Activated naive CD8-positive, alpha-beta T cell treated with anti-CD3 and anti-CD28 coated beads, Interleukin-2, amount 10 ng/mL, durations not matched to agents 7 days and 5 days (primary cell): ENCODE results near the gene CYLC2. TPM values are rescaled to one million over a fixed set of nuclear protein-coding genes. Genes with fewer than 3 reads are reported as not detected.

Source experiments
- ATAC-seq: fragments of 150-1000 bp; cut with Tn5 transposase; one replicate; pipeline ENCODE4 v1.10.0; 2021; ENCODE audit warnings: low read depth, moderate library complexity
- POLR2A ChIA-PET: fragments of 350-600 bp; sonication (Branson Sonifier 250); formaldehyde crosslinking; loops from one replicate; lab custom pipeline; 2021; ENCODE audit warnings: antibody characterized with exemption; lab: Charles Lee
- DNase-seq: peaks from one replicate; pipeline ENCODE4 v3.0.0; 2021
- H3K27ac Mint-ChIP-seq: one replicate; pipeline ENCODE4 v1.8.0; 2022; ENCODE audit warnings: mild to moderate bottlenecking, mixed read lengths
- H3K27me3 Mint-ChIP-seq: one replicate; pipeline ENCODE4 v1.8.0; 2022; ENCODE audit warnings: mild to moderate bottlenecking, moderate library complexity, mixed read lengths
- H3K36me3 Mint-ChIP-seq: one replicate; pipeline ENCODE4 v1.8.0; 2021; ENCODE audit warnings: mild to moderate bottlenecking, mixed read lengths
- H3K4me1 Mint-ChIP-seq: one replicate; pipeline ENCODE4 v1.8.0; 2021; ENCODE audit warnings: mixed read lengths
- H3K4me3 Mint-ChIP-seq: one replicate; pipeline ENCODE4 v1.8.0; 2022; ENCODE audit warnings: mild to moderate bottlenecking, moderate library complexity, mixed read lengths
- H3K9me3 Mint-ChIP-seq: one replicate; pipeline ENCODE4 v1.8.0; 2021; ENCODE audit warnings: mixed read lengths
- total RNA-seq, 2 experiments: library from RNA; stranded (reverse); gene quantifications; one replicate each; pipeline ENCODE4 v1.2.3, GENCODE V29; 2021

The CYLC2 gene, protein sequence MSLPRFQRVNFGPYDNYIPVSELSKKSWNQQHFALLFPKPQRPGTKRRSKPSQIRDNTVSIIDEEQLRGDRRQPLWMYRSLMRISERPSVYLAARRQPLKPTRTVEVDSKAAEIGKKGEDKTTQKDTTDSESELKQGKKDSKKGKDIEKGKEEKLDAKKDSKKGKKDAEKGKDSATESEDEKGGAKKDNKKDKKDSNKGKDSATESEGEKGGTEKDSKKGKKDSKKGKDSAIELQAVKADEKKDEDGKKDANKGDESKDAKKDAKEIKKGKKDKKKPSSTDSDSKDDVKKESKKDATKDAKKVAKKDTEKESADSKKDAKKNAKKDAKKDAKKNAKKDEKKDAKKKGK
- not detected for total RNA-seq

DNA sequence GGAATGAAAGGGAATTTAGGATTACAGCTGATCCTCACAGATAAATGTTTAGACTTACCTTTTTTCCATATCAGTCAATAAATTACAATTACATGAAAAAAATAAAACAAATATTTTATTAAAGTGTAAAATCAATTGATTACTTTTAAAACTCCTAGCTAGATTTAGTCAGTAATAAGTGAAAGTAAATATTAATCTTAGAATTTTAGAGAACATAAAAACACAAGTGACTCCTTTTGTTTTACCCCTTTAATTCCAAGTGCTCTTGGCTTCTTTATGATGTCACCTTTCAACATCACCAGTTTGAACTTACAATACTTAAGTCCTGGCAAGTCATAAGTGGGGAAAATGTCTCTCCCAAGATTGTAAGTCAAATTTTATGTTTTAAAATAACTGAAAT, at the start of gene CYLC2:
TSS of gene CYLC2 (plus strand) at position 301 of the 400 bp plus-strand sequence. CDS start at position 349, 48 bp downstream.
- POLR2A ChIA-PET = no interaction called here
- no peak within 1 kb of the TSS for H3K27ac Mint-ChIP-seq
- ATAC-seq (no peak), DNase-seq (no peak)
- H3K4me1 Mint-ChIP-seq = no peaks in the 10 kb centered on the region
- H3K36me3 Mint-ChIP-seq = no peaks in the 10 kb centered on the region
- H3K27me3 Mint-ChIP-seq = no peaks in the 10 kb centered on the region
- H3K4me3 Mint-ChIP-seq = no peak within 1 kb of the TSS
- peaks cover 2% of the 10 kb centered on the region for H3K9me3 Mint-ChIP-seq

DNA sequence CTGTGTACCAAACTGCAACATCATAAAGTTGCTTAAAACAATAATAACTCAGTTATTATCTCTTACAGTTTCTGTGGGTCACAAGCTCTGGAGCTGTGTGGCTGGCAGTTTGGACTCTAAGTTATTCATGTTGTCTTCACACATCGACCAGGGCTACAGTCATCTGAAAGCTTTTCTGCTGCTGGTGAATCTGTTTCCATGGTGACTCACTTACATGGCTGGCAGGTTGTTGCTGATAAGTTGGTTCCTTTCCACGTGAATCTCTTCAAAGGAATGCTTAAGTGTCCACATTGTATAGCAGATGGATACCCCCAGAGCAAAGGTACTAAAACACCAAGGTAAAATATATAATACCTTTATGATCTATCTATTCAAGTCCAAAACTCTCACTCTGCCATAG, 44.8 kb upstream of the CYLC2 start:
- Mint-ChIP-seq H3K9me3 (peaks cover 9% of the 10 kb centered on the region), H3K27ac (no peak overlapping the region), H3K4me3 (no peak overlapping the region), H3K36me3 (no peaks in the 10 kb centered on the region), H3K27me3 (no peaks in the 10 kb centered on the region), H3K4me1 (no peaks in the 10 kb centered on the region)
- ATAC-seq = no peak
- no peak for DNase-seq
- POLR2A ChIA-PET = no interaction called here

DNA sequence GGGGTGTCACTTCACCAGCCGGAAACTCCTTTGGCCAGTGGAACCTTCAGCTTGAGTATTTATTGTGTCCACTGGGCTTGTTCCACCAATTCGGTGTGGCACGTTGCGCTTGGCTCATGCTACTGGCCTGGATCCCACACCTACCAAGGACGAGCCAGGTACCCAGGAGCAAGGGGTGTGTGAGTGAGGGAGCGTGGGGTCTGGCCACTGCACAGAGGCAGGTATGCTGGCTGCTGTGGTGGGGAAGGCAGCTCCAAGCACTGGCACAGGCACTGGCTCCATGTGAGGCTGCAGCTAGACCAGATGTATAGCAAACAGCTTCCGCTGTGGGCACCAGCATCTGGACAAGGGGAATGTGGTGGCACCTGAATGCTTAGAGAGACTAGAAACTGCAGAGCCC, 28.1 kb upstream of the CYLC2 start:
- H3K27ac Mint-ChIP-seq = no peak overlapping the region
- no peak for ATAC-seq
- H3K4me1 Mint-ChIP-seq = no peaks in the 10 kb centered on the region
- POLR2A ChIA-PET = no interaction called here
- H3K4me3 Mint-ChIP-seq = no peak overlapping the region
- no peak for DNase-seq
- no peaks in the 10 kb centered on the region for H3K36me3 Mint-ChIP-seq
- no peaks in the 10 kb centered on the region for H3K27me3 Mint-ChIP-seq
- H3K9me3 Mint-ChIP-seq = peaks cover 9% of the 10 kb centered on the region

DNA sequence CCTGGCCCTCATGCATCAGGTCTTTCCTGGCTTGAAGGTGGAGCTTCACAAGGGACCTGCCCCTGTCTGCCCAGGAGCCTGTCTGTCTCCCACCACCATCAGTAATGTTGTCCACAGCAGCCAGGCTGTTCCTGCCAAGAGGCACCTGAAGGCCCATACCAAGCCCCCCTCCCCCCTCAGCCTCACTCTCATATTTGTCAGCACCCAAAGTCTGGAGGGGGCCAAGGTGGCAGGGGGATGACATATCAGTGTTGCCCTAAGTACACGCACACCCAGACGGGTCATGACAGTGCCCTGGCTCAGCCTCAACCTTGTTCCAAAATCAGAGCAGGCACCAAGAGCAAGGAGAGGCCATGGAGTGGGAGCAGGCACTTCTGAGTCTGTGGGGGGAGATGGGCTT, 27.2 kb upstream of the CYLC2 start:
- no peak for DNase-seq
- Mint-ChIP-seq H3K9me3 (peaks cover 9% of the 10 kb centered on the region), H3K27me3 (no peaks in the 10 kb centered on the region), H3K4me1 (no peaks in the 10 kb centered on the region), H3K36me3 (no peaks in the 10 kb centered on the region), H3K27ac (no peak overlapping the region), H3K4me3 (no peak overlapping the region)
- POLR2A ChIA-PET = no interaction called here
- ATAC-seq = no peak

DNA sequence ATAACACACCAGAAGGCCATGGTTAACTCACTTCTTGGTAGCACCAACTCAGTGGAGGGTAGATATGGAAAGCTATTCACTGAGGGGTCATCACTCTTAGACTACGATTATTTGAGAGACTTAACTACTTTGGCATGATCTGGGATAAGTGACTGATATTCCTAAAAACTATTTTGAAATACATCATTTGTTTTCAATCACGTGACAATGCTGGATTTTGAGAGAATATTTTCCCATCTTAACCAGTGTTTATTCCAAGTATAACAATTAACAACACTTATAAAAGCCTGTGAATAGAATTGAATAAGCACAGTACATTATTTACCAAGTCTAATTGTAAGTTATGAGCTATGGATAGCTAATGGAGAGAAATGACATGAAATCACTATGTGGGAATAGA, 22.4 kb upstream of the CYLC2 start:
- H3K27ac Mint-ChIP-seq = no peak overlapping the region
- no peak overlapping the region for H3K4me3 Mint-ChIP-seq
- no peak for ATAC-seq
- peaks cover 8% of the 10 kb centered on the region for H3K9me3 Mint-ChIP-seq
- no peak for DNase-seq
- no peaks in the 10 kb centered on the region for H3K27me3 Mint-ChIP-seq
- no peaks in the 10 kb centered on the region for H3K36me3 Mint-ChIP-seq
- H3K4me1 Mint-ChIP-seq = no peaks in the 10 kb centered on the region
- POLR2A ChIA-PET = no interaction called here

DNA sequence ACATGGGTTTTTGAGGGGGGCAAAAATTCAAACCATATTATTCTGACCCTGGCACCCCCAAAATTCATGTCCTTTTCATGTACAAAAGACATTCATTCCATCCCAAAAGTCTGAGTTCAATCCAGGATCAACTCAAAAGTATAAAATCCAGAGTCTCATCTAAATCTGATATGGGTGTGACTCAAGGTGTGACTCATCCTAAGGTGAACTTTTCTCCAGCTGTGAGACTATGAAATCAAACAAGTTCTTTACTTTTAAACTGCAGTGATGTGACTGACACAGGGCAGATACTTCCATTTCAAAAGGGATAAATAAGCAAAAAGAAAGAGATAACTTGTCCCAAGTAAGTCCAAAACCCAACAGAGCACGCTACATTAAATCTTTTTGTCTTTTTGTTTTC, 20.6 kb upstream of the CYLC2 start:
- Mint-ChIP-seq H3K27me3 (no peaks in the 10 kb centered on the region), H3K4me1 (no peaks in the 10 kb centered on the region), H3K4me3 (no peak overlapping the region), H3K27ac (no peak overlapping the region), H3K36me3 (no peaks in the 10 kb centered on the region), H3K9me3 (peaks cover 5% of the 10 kb centered on the region)
- ATAC-seq = no peak
- DNase-seq = no peak
- POLR2A ChIA-PET = no interaction called here

DNA sequence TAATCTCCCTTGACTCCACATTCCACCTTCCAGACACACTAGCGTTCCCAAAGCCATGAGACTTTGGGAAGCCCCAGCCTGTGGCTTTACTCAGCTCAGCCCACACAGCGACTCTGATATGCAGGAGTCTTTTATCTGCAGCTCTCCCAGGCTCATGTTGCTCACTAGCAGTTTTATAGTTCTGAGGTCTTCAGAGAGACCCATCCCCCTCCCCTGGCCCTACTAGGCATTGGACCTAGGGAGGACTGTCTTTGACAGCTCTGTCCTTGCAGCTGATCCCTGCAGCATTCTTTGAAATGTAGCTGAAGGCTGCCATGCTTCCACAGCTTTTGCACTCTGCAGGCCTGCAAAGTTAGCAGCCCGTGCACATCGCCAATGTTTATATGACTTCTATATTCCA, 19.9 kb upstream of the CYLC2 start:
- no peaks in the 10 kb centered on the region for H3K27me3 Mint-ChIP-seq
- H3K9me3 Mint-ChIP-seq = peaks cover 5% of the 10 kb centered on the region
- POLR2A ChIA-PET = no interaction called here
- H3K27ac Mint-ChIP-seq = no peak overlapping the region
- H3K36me3 Mint-ChIP-seq = no peaks in the 10 kb centered on the region
- no peak overlapping the region for H3K4me3 Mint-ChIP-seq
- no peak for ATAC-seq
- DNase-seq = no peak
- H3K4me1 Mint-ChIP-seq = no peaks in the 10 kb centered on the region

DNA sequence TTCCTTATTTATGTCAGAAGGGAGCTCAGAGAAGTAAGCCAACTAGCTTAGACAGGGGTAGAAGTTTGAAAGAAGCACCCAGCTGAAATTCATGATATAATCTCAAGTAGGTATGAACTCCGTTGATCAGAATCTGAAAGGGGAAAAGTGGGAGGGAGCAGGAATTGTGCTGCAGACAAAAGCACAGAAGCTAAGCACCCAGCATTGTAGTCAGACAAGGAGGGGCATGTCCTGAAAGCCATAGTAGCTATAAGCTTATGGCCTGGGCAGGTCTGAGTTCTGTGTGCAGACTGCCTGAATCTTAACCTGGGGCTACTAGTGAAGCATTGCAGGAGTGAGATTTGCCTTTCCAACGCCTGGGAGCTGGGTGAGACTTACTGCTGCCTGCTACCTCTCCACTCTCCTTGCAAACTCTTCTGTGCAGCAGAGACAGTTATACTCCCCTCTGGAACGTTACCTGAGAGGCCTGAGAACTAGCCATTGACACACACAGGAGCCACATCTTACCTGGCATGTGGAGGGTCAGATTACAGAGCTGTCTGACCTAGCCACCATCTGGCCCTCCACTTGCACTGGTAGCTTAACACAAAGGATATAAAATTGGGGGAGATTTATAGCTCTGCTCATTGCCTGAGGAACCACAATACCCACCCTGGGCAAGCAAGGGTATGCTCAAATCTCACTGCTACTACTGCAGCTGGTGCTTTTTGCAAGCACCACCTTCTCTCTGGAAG, 9.8 kb upstream of the CYLC2 start:
- Mint-ChIP-seq H3K27ac (no peak overlapping the region), H3K4me3 (no peak overlapping the region), H3K27me3 (no peaks in the 10 kb centered on the region), H3K4me1 (no peaks in the 10 kb centered on the region), H3K36me3 (no peaks in the 10 kb centered on the region), H3K9me3 (peaks cover 6% of the 10 kb centered on the region)
- ATAC-seq (no peak), DNase-seq (no peak)
- POLR2A ChIA-PET = no interaction called here

DNA sequence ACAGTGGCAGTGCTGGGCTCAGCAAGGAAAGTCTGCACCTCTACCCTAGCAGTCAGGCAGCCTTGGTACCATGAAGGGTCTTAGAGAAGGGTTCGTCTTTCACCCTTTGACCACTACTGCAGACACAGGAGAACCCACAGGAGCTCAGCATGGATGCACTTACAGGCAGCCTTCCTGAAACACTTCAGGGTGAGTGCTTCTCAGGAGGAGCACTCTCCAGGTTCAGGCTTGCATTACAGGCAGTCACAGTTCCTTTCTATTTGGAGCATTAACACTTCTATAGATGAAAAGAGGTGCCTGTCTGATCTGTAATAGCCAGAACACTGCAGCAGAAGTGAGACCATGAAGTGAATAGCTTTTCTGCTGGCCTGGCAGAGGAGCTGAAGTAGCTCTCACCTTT, 8.7 kb upstream of the CYLC2 start:
- ATAC-seq (no peak), DNase-seq (no peak)
- peaks cover 6% of the 10 kb centered on the region for H3K9me3 Mint-ChIP-seq
- POLR2A ChIA-PET = no interaction called here
- no peaks in the 10 kb centered on the region for H3K27me3 Mint-ChIP-seq
- no peaks in the 10 kb centered on the region for H3K4me1 Mint-ChIP-seq
- H3K4me3 Mint-ChIP-seq = no peak overlapping the region
- H3K36me3 Mint-ChIP-seq = no peaks in the 10 kb centered on the region
- no peak overlapping the region for H3K27ac Mint-ChIP-seq

DNA sequence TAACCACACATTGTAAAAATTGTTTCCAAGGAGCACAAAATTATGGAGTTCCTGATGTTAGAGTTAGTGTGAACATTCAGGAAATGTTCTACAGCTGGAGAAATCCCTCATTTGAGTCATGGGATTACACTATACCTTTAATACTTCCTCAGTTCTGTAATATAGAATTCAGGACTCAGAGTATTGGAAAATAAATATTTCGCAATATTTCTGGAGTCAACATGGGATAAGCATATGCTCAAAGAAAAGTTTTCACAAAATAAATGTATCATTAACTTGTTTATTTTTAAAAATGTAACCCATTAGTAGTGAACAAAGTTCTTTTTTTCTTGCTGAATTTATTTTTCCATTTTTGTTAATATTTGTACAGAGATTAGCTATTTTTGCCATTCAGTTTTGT, 8.6 kb downstream of the CYLC2 start:
- no peak overlapping the region for H3K4me3 Mint-ChIP-seq
- ATAC-seq (no peak), DNase-seq (no peak)
- no peaks in the 10 kb centered on the region for H3K4me1 Mint-ChIP-seq
- H3K36me3 Mint-ChIP-seq = no peaks in the 10 kb centered on the region
- H3K27ac Mint-ChIP-seq = no peak overlapping the region
- POLR2A ChIA-PET = no interaction called here
- H3K9me3 Mint-ChIP-seq = peaks cover 2% of the 10 kb centered on the region
- H3K27me3 Mint-ChIP-seq = no peaks in the 10 kb centered on the region

DNA sequence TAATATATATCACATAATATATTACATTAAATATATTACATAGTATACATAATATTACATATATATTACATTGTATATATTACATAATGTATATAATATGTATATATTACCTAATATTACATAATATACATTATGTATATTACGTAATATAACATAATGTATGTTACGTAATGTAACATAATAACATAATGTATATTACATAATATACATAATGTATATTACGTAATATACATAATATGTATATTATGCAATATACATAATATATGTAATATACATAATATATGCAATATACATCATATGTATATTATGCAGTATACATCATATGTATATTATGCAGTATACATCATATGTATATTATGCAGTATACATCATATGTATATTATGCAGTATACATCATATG, 19.1 kb downstream of the CYLC2 start:
- POLR2A ChIA-PET = no interaction called here
- ATAC-seq = no peak
- H3K4me1 Mint-ChIP-seq = no peaks in the 10 kb centered on the region

DNA sequence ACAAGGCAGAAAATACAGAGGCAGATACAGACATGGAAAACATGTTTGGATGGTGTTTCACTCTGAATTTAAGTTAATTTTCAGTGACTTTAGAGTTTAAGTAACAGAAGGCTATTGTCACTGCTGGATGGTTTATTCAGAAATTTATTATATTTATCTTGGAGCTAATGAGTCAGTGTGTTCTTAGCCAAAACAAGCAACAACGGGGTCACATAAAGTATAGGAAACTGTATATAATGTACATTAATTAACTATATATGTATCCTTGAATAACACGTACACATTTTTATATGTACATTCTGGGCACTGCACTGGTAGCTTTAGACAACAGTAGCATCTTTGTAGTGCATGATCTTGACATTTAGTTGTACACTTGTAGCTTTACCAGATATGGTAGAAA, 30.7 kb downstream of the CYLC2 start:
- ATAC-seq (no peak), DNase-seq (no peak)
- POLR2A ChIA-PET = no interaction called here
- Mint-ChIP-seq H3K4me3 (no peak overlapping the region), H3K27me3 (no peaks in the 10 kb centered on the region), H3K9me3 (peaks cover 2% of the 10 kb centered on the region), H3K4me1 (no peaks in the 10 kb centered on the region), H3K27ac (no peak overlapping the region), H3K36me3 (no peaks in the 10 kb centered on the region)

More for the DNA sequence above, 19.1 kb downstream of the CYLC2 start:
- no peaks in the 10 kb centered on the region for H3K9me3 Mint-ChIP-seq
- DNase-seq = no peak
- no peak overlapping the region for H3K4me3 Mint-ChIP-seq
- H3K27ac Mint-ChIP-seq = no peak overlapping the region
- H3K36me3 Mint-ChIP-seq = no peaks in the 10 kb centered on the region
- H3K27me3 Mint-ChIP-seq = no peaks in the 10 kb centered on the region

DNA sequence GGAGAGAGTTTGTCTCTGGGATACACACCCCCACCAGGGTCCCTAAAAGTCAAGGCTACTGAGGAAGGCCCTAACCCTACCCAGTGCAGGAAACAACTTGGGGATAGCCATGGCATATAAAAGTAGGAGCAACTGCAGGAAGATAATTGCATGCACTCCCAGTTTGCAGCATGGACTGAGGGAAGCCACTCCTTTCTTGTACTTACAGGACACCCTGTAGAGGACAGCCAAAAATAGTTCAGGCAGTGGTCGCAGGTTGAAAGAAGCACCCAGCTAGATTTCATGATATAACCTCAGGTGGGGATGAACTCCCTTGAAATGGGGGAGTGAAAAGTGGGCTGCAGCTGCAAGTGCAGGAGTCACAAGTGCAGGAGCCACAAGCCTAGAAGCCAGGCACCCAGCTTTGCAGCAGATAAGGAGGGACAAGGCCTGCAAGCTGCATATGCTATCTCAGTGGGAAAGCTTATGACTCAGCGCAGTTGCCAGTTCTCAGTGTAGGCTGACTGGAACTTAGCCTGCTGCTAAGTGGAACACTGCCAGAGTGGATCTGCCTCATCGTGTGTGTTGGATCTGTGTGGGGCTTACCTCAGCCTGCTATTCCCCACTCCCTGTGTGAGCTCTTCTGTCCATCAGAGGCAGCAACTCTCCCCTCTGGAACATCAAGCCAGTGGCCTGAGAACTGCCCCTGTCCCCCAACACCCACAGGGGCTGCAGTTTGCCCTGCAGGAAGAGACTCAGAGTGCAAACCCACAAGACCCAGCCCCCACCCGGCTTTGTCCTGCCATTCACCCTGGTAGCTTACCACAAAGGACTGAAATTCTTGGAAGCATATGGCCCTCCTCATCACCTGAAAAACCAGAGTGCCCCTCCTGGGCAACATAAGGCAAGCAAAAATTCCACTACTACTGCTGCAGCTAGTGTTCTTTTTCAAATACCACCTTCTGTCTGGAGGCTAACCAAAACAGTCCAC, 42.7 kb downstream of the CYLC2 start:
- no peak for ATAC-seq
- no peaks in the 10 kb centered on the region for H3K27me3 Mint-ChIP-seq
- no peaks in the 10 kb centered on the region for H3K36me3 Mint-ChIP-seq
- no peaks in the 10 kb centered on the region for H3K4me1 Mint-ChIP-seq
- POLR2A ChIA-PET = no interaction called here
- H3K9me3 Mint-ChIP-seq = peaks cover 2% of the 10 kb centered on the region
- DNase-seq = no peak
- H3K27ac Mint-ChIP-seq = no peak overlapping the region
- no peak overlapping the region for H3K4me3 Mint-ChIP-seq
